ENCODE data around the gene SSNA1. TPM values are rescaled to one million over a fixed set of nuclear protein-coding genes. Genes with fewer than 3 reads are reported as not detected.
A peak's percentile ranks its signal among the peaks of the same experiment; 100 is the strongest.

SSNA1 gene
- total RNA-seq, 2 donors from 2014 or later = 114 to 124 TPM

GRCh38 chr9:137167277-137167746 is 21.2 kb upstream of the SSNA1 start:
- TF ChIP-seq POLR2A (IDR thresholded peaks at IDR 0.05) = no peak
- no peak for TF ChIP-seq POLR2AphosphoS5 (IDR thresholded peaks at IDR 0.05)
- TF ChIP-seq, protein P1, sequence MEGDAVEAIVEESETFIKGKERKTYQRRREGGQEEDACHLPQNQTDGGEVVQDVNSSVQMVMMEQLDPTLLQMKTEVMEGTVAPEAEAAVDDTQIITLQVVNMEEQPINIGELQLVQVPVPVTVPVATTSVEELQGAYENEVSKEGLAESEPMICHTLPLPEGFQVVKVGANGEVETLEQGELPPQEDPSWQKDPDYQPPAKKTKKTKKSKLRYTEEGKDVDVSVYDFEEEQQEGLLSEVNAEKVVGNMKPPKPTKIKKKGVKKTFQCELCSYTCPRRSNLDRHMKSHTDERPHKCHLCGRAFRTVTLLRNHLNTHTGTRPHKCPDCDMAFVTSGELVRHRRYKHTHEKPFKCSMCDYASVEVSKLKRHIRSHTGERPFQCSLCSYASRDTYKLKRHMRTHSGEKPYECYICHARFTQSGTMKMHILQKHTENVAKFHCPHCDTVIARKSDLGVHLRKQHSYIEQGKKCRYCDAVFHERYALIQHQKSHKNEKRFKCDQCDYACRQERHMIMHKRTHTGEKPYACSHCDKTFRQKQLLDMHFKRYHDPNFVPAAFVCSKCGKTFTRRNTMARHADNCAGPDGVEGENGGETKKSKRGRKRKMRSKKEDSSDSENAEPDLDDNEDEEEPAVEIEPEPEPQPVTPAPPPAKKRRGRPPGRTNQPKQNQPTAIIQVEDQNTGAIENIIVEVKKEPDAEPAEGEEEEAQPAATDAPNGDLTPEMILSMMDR (IDR thresholded peaks at IDR 0.05) = no peak
- intact Hi-C loops (cut with DNase I) = no loop called here
- DNase-seq (ENCODE audit: low spot score) = no peak
- Histone ChIP-seq H3K4me1 (replicated peaks) (peaks cover 32% of the 10 kb centered on the region), H3K4me3 (peak overlapping the region; percentile 40 to 58), H3K27ac (peak overlapping the region in 1 of 2 donors; percentile 79), H3K36me3 (no peaks in the 10 kb centered on the region), H3K9me3 (no peaks in the 10 kb centered on the region), H3K27me3 (replicated peaks; ENCODE audit: insufficient read depth) (peaks cover 3% of the 10 kb centered on the region)
- WGBS = 31% methylated on average over 25 of the region's 44 CpGs

- intact Hi-C loops (cut with DNase I) = no loop called here
- H3K9me3 ChIP-seq = no peaks in the 10 kb centered on the region
- TF ChIP-seq POLR2A (IDR thresholded peaks at IDR 0.05) = no peak
- TF ChIP-seq, protein P1 (IDR thresholded peaks at IDR 0.05) = no peak
- no peak for TF ChIP-seq POLR2AphosphoS5 (IDR thresholded peaks at IDR 0.05)
- H3K27ac ChIP-seq = peak overlapping the region; percentile 26 to 79
- 7% methylated on average over 35 of the region's 57 CpGs for WGBS
- H3K4me3 ChIP-seq = peak overlapping the region; percentile 40 to 58
- H3K4me1 ChIP-seq (replicated peaks) = peaks cover 32% of the 10 kb centered on the region
- DNase-seq (ENCODE audit: low spot score) = no peak
- H3K36me3 ChIP-seq = no peaks in the 10 kb centered on the region
- H3K27me3 ChIP-seq (replicated peaks; ENCODE audit: insufficient read depth) = peaks cover 3% of the 10 kb centered on the region
Measured at GRCh38 chr9:137167747-137168572, 20.5 kb upstream of the SSNA1 start.

- Histone ChIP-seq H3K27ac (peak overlapping the region; percentile 26 to 79), H3K36me3 (no peaks in the 10 kb centered on the region), H3K9me3 (no peaks in the 10 kb centered on the region), H3K4me3 (peak overlapping the region; percentile 40 to 58), H3K27me3 (replicated peaks; ENCODE audit: insufficient read depth) (peaks cover 3% of the 10 kb centered on the region), H3K4me1 (replicated peaks) (peaks cover 37% of the 10 kb centered on the region)
- no peak for DNase-seq (ENCODE audit: low spot score)
- TF ChIP-seq, protein P1 (IDR thresholded peaks at IDR 0.05) = no peak
- TF ChIP-seq POLR2AphosphoS5 (IDR thresholded peaks at IDR 0.05) (no peak), POLR2A (IDR thresholded peaks at IDR 0.05) (no peak)
- intact Hi-C loops (cut with DNase I) = no loop called here
- 0% methylated on average over 30 of the region's 36 CpGs for WGBS
Measured at GRCh38 chr9:137168573-137168903, 19.9 kb upstream of the SSNA1 start.

DNA sequence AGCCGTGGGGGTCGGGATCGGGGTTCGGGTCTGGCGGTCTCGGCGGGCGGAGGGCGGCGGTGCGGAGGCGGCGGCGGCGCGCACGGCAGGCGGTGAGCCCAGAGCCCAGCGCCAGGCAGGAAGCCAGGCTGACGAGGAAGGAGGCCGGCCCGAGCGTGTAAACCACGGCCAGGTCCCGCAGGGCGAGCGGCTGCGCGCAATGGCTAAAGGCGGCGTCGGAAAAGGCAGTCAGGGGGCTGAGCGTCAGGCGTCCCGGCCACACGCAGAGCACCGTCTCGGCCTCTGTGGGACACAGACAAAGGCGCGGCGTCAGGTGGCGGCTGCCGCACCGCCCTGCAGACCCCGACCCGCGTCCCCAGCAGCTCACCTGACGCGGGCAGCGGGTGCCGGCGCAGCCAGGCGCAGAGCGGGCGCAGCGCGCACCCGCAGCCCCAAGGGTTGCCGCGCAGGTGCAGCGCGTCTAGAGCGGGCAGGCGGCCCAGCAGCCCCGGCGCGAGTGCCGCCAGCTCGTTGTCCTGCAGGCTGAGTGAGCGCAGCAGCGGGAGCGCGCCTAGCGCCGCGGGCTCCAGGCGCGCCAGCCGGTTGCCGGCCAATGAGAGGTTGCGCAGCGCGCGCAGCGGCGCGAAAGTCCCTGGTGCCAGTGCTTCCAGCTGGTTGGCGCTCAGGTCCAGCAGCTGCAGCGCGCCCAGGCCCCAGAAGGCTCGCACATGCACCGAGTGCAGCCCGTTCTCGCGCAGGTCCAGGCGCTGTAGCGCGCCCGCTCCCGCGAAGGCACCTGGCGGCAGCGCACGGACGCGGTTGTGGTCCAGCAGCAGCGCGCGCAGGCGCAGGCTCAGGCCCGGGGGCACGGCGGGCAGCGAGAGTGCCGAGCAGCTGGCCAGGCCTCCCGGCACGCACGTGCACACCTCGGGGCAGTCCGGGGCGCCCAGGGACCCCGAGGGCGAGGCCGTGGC is 19.3 kb upstream of the SSNA1 start:
- Histone ChIP-seq H3K4me3 (peak overlapping the region; percentile 40 to 58), H3K36me3 (no peaks in the 10 kb centered on the region), H3K9me3 (no peaks in the 10 kb centered on the region), H3K27ac (peak overlapping the region; percentile 26 to 79), H3K27me3 (replicated peaks; ENCODE audit: insufficient read depth) (peaks cover 3% of the 10 kb centered on the region), H3K4me1 (replicated peaks) (peaks cover 43% of the 10 kb centered on the region)
- peak; percentile 56 for DNase-seq (ENCODE audit: low spot score)
- WGBS = under 1% methylated on average over 72 of the region's 124 CpGs
- intact Hi-C loops (cut with DNase I) = no loop called here
- no peak for TF ChIP-seq POLR2AphosphoS5 (IDR thresholded peaks at IDR 0.05)
- TF ChIP-seq POLR2A (IDR thresholded peaks at IDR 0.05) = no peak
- TF ChIP-seq, protein P1 (IDR thresholded peaks at IDR 0.05) = peak in 1 of 4 experiments; percentile 27
